BLaER1 (cell line): ENCODE results near the gene RPL13A.

Experiments
- H3K27ac ChIP-seq: shearing (Covaris generic); formaldehyde crosslinking; 2 replicates; pipeline ENCODE4 v1.8.1; 2022
- H3K27me3 ChIP-seq: shearing (Covaris generic); formaldehyde crosslinking; 2 replicates; pipeline ENCODE4 v1.8.1; 2022
- H3K36me3 ChIP-seq: shearing (Covaris generic); formaldehyde crosslinking; 2 replicates; pipeline ENCODE4 v1.8.1; 2022
- H3K4me1 ChIP-seq: shearing (Covaris generic); formaldehyde crosslinking; 2 replicates; pipeline ENCODE4 v1.8.1; 2022
- H3K4me2 ChIP-seq: shearing (Covaris generic); formaldehyde crosslinking; 2 replicates; pipeline ENCODE4 v1.8.1; 2022
- H3K4me3 ChIP-seq: shearing (Covaris generic); formaldehyde crosslinking; 2 replicates; pipeline ENCODE4 v1.8.1; 2022
- H3K9ac ChIP-seq: shearing (Covaris generic); formaldehyde crosslinking; 2 replicates; pipeline ENCODE4 v1.8.1; 2022
- H3K9me3 ChIP-seq: shearing (Covaris generic); formaldehyde crosslinking; 2 replicates; pipeline ENCODE4 v1.8.1; 2022
- H4K20me1 ChIP-seq: shearing (Covaris generic); formaldehyde crosslinking; 2 replicates; pipeline ENCODE4 v1.8.1; 2022
- Cebpa-rat ChIP-seq: shearing (Covaris generic); IDR thresholded peaks from 2 replicates; pipeline ENCODE4 v1.8.1; 2022

RPL13A gene

GRCh38 chr19:49487277-49488045 is at the start of gene RPL13A:
Gene RPL13A (plus strand): TSS chr19:49487608. CDS start chr19:49487630, 22 bp downstream.
- Histone ChIP-seq H3K4me2 (peak within 1 kb of the TSS; percentile 95), H3K4me3 (peak within 1 kb of the TSS; percentile 99), H3K27me3 (no peaks in the 10 kb centered on the region), H3K4me1 (peaks cover 31% of the 10 kb centered on the region), H3K9ac (peak within 1 kb of the TSS; percentile 100), H3K27ac (peak within 1 kb of the TSS; percentile 100), H4K20me1 (peaks cover 50% of the 10 kb centered on the region), H3K9me3 (no peaks in the 10 kb centered on the region), H3K36me3 (peaks cover 43% of the 10 kb centered on the region)
- TF ChIP-seq Cebpa-rat = peak; percentile 97

GRCh38 chr19:49438261-49438660 is 49.1 kb upstream of the RPL13A start:
- Histone ChIP-seq H3K4me3 (no peak overlapping the region), H3K9me3 (peaks cover 5% of the 10 kb centered on the region; the same call in 1 of the 2 replicates), H4K20me1 (peaks cover 36% of the 10 kb centered on the region; the same call in 1 of the 2 replicates), H3K9ac (no peak overlapping the region), H3K4me2 (no peak overlapping the region), H3K4me1 (peaks cover 15% of the 10 kb centered on the region), H3K36me3 (no peaks in the 10 kb centered on the region), H3K27ac (no peak overlapping the region), H3K27me3 (peaks cover 93% of the 10 kb centered on the region)
- TF ChIP-seq Cebpa-rat = no peak

DNA sequence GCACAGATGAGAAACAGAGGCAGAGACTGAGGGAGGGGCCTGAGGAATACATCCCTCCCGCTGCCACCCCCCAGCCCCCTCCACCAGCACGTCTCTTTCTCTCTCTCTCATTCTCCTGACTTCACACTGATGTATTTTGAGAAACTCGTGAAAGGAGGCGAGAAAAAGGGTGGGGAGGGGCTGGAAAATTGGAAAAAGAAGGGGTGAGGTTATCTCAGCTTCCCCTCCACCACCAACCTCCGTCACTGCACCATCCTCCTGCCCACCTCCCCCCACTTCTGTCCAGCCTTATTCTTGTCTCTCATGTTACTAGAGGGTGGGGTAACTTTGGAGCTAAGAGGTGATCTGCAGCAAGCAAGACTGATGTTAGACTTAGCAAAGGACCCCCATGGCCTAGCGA is 47.6 kb upstream of the RPL13A start:
- peaks cover 77% of the 10 kb centered on the region for H3K27me3 ChIP-seq
- H3K9me3 ChIP-seq = no peaks in the 10 kb centered on the region
- H3K27ac ChIP-seq = no peak overlapping the region
- TF ChIP-seq Cebpa-rat = no peak
- peaks cover 36% of the 10 kb centered on the region; the same call in 1 of the 2 replicates for H4K20me1 ChIP-seq
- H3K4me2 ChIP-seq = no peak overlapping the region
- H3K4me3 ChIP-seq = no peak overlapping the region
- H3K36me3 ChIP-seq = no peaks in the 10 kb centered on the region
- H3K9ac ChIP-seq = no peak overlapping the region
- H3K4me1 ChIP-seq = peaks cover 26% of the 10 kb centered on the region

GRCh38 chr19:49440439-49441209 is 46.8 kb upstream of the RPL13A start:
- Histone ChIP-seq H3K4me3 (peak overlapping the region; percentile 74), H3K27me3 (peaks cover 69% of the 10 kb centered on the region), H3K36me3 (no peaks in the 10 kb centered on the region), H3K4me1 (peaks cover 27% of the 10 kb centered on the region), H3K9me3 (no peaks in the 10 kb centered on the region), H4K20me1 (peaks cover 36% of the 10 kb centered on the region; the same call in 1 of the 2 replicates), H3K4me2 (peak overlapping the region; percentile 97), H3K27ac (no peak overlapping the region), H3K9ac (no peak overlapping the region)
- TF ChIP-seq Cebpa-rat = no peak

GRCh38 chr19:49441210-49441959 is 46.0 kb upstream of the RPL13A start, which contains the start of gene SLC17A7:
Gene SLC17A7 (minus strand): TSS chr19:49441527. CDS start chr19:49441379, 148 bp downstream.
- no peak within 1 kb of the TSS for H3K9ac ChIP-seq
- peak within 1 kb of the TSS; percentile 97 for H3K4me2 ChIP-seq
- no peaks in the 10 kb centered on the region for H3K9me3 ChIP-seq
- H4K20me1 ChIP-seq = peaks cover 36% of the 10 kb centered on the region
- H3K4me3 ChIP-seq = peak within 1 kb of the TSS; percentile 74
- peaks cover 6% of the 10 kb centered on the region for H3K36me3 ChIP-seq
- H3K4me1 ChIP-seq = peaks cover 33% of the 10 kb centered on the region
- no peak for TF ChIP-seq Cebpa-rat
- H3K27me3 ChIP-seq = peaks cover 62% of the 10 kb centered on the region
- H3K27ac ChIP-seq = no peak within 1 kb of the TSS

- H3K27me3 ChIP-seq = peaks cover 56% of the 10 kb centered on the region
- H3K4me3 ChIP-seq = peak overlapping the region; percentile 74
- peak overlapping the region; percentile 97 for H3K4me2 ChIP-seq
- H3K27ac ChIP-seq = no peak overlapping the region
- peaks cover 12% of the 10 kb centered on the region for H3K36me3 ChIP-seq
- no peaks in the 10 kb centered on the region for H3K9me3 ChIP-seq
- peaks cover 41% of the 10 kb centered on the region for H4K20me1 ChIP-seq
- TF ChIP-seq Cebpa-rat = no peak
- peaks cover 38% of the 10 kb centered on the region for H3K4me1 ChIP-seq
- no peak overlapping the region for H3K9ac ChIP-seq
Measured at GRCh38 chr19:49441960-49442350, 45.5 kb upstream of the RPL13A start.

DNA sequence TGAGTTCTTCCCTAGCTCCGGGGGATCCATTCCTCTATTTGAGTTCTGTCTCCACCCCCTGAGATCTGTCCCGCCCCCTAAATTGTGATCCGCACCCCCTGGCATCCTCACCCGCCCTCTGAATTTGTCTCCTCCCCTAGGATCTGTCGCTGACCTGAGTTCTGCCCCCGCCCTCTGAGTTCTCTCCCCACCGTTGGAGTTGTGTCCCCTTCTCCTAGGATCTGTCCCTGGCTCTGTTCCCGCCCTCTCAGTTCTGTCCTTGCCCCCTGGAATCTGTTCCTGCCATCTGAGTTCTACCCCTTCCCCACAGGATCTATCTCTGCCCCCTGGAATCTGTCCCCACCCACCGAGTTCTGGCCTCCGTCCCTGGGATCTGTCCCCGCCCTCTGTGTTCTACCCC is 45.1 kb upstream of the RPL13A start:
- no peak for TF ChIP-seq Cebpa-rat
- H3K9ac ChIP-seq = no peak overlapping the region
- H3K36me3 ChIP-seq = peaks cover 16% of the 10 kb centered on the region

DNA sequence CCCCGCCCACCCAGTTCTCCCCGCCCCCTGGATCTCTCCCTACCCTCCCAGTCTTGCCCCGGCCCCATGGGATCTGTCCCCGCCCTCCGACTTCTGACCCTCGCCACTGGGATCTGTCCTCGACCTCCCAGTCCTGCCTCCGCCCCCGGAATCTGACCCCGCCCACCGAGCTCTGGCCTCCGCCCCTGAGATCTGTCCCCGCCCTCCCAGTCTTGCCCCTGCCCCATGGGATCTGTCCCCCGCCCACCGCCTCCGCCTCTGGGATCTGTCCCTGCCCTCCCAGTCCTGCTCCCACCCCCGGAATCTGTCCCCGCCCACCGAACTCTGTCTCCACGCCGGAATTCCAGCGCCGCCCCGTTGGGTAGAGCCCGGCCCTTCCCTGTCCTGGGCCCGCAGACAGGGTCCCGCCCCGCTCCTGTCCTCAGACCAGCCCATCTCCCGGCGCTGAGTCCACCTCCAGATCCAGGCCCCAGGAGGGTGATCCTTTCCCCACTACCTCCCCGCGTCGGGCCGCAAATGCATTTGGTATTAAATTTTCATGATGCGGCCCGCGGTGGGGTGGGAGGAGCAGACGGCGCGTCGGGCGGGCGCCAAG is 44.5 kb upstream of the RPL13A start:
- H3K9ac ChIP-seq = peak overlapping the region; percentile 70
- H3K9me3 ChIP-seq = no peaks in the 10 kb centered on the region
- peak overlapping the region; percentile 97 for H3K4me2 ChIP-seq
- peaks cover 40% of the 10 kb centered on the region for H4K20me1 ChIP-seq
- H3K36me3 ChIP-seq = peaks cover 19% of the 10 kb centered on the region
- H3K4me3 ChIP-seq = peak overlapping the region; percentile 74
- peaks cover 47% of the 10 kb centered on the region for H3K27me3 ChIP-seq
- H3K4me1 ChIP-seq = peaks cover 48% of the 10 kb centered on the region
- H3K27ac ChIP-seq = peak overlapping the region; percentile 76
- no peak for TF ChIP-seq Cebpa-rat

More for the DNA sequence above, 45.1 kb upstream of the RPL13A start:
- peaks cover 42% of the 10 kb centered on the region for H3K4me1 ChIP-seq
- H3K27me3 ChIP-seq = peaks cover 52% of the 10 kb centered on the region
- no peaks in the 10 kb centered on the region for H3K9me3 ChIP-seq
- H4K20me1 ChIP-seq = peaks cover 45% of the 10 kb centered on the region
- peak overlapping the region; percentile 97 for H3K4me2 ChIP-seq
- H3K27ac ChIP-seq = no peak overlapping the region
- peak overlapping the region; percentile 74 for H3K4me3 ChIP-seq
